ENCODE data around the gene GPHN.

DNA sequence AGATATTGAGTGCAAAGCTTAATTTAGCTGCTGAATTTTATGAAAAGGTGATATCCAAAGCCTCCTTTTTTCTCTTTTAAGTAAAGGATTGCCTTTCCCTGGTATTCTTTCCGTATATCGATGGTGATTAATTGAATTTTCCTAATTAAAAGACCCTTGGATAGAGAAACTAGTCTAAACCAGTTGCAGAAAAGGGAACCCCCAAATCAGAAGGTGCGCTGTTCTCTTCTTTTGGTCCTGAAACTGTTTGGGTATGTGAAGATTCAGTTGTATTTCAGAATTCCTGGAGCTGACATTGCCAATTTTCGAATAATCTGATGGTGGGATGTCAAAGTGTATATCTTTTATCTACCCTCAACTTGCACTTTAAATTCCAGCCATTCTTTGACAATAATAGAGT, 1.9 kb downstream of the GPHN start:
- TF ChIP-seq EZH2 (IDR thresholded peaks at IDR 0.05) (no peak), POLR2AphosphoS5 (IDR thresholded peaks at IDR 0.05; ENCODE audit: borderline replicate concordance, low read depth, low read length) (no peak)
